Stimulated activated CD8-positive, alpha-beta memory T cell treated with anti-CD3 and anti-CD28 coated beads, Interleukin-12 subunit alpha, Interleukin-12 subunit beta, amount 100 ng/mL, for 4 hours (primary cell): ENCODE data around the gene GAPDH.
"Not testable (repeated sequence)": the region's sequence is repeated elsewhere in the genome, so short reads cannot be mapped to it uniquely, and the experiment has no call there.

Source experiments
- DNase-seq: peaks from one replicate; pipeline ENCODE4 v3.0.0-alpha.2; 2020; ENCODE audit warnings: low read depth

The GAPDH gene

GRCh38 chr12:6533923-6534694 lies at the start of gene GAPDH:
Gene GAPDH (plus strand): TSS chr12:6534517. CDS start chr12:6534833, 316 bp downstream.
- DNase-seq: peak; percentile 77

GRCh38 chr12:6488240-6488639 lies 46.1 kb upstream of the GAPDH start:
- DNase-seq: no peak

- DNase-seq: no peak
Measured at GRCh38 chr12:6489449-6489848, 44.9 kb upstream of the GAPDH start.

- not testable (repeated sequence) for DNase-seq
Measured at GRCh38 chr12:6490673-6491072, 43.6 kb upstream of the GAPDH start.

GRCh38 chr12:6492838-6493496 lies 41.4 kb upstream of the GAPDH start, which contains the start of gene MRPL51:
Gene MRPL51 (minus strand): TSS chr12:6493262. CDS start chr12:6493136, 126 bp downstream.
- peak; percentile 90 for DNase-seq

- peak; percentile 89 for DNase-seq
Measured at GRCh38 chr12:6493497-6494257, 40.6 kb upstream of the GAPDH start, which contains the start of gene NCAPD2. Gene NCAPD2 (plus strand): TSS chr12:6494102. CDS start chr12:6495099, 997 bp downstream.

- no peak for DNase-seq
Measured at GRCh38 chr12:6494258-6494743, 40.0 kb upstream of the GAPDH start.

- DNase-seq: no peak
Measured at GRCh38 chr12:6494968-6495367, 39.3 kb upstream of the GAPDH start.

- DNase-seq: not testable (repeated sequence)
Measured at GRCh38 chr12:6497291-6497690, 37.0 kb upstream of the GAPDH start.

GRCh38 chr12:6500466-6500865 lies 33.9 kb upstream of the GAPDH start:
- no peak for DNase-seq

GRCh38 chr12:6507102-6507998 lies 27.0 kb upstream of the GAPDH start:
- no peak for DNase-seq

- DNase-seq: no peak
Measured at GRCh38 chr12:6508087-6508486, 26.2 kb upstream of the GAPDH start.

GRCh38 chr12:6520186-6520585 lies 14.1 kb upstream of the GAPDH start:
- DNase-seq: no peak

GRCh38 chr12:6522193-6522592 lies 12.1 kb upstream of the GAPDH start:
- DNase-seq: no peak

- no peak for DNase-seq
Measured at GRCh38 chr12:6523708-6524107, 10.6 kb upstream of the GAPDH start.

GRCh38 chr12:6524648-6525047 lies 9.7 kb upstream of the GAPDH start:
- DNase-seq: no peak

- no peak for DNase-seq
Measured at GRCh38 chr12:6526201-6526600, 8.1 kb upstream of the GAPDH start.

GRCh38 chr12:6526766-6527525 lies 7.4 kb upstream of the GAPDH start:
- DNase-seq: no peak

- no peak for DNase-seq
Measured at GRCh38 chr12:6527711-6528110, 6.6 kb upstream of the GAPDH start.

GRCh38 chr12:6528539-6529235 lies 5.6 kb upstream of the GAPDH start:
- no peak for DNase-seq
